Stimulated activated CD8-positive, alpha-beta memory T cell treated with anti-CD3 and anti-CD28 coated beads, Interleukin-12 subunit alpha, Interleukin-12 subunit beta, amount 100 ng/mL, for 4 hours (primary cell): Measurements from ENCODE around the gene CIPC.

Experiments used
- DNase-seq: peaks from one replicate; pipeline ENCODE4 v3.0.0-alpha.2; 2020; ENCODE audit warnings: low read depth

Gene CIPC

GRCh38 chr14:77103475-77103874 lies 5.4 kb downstream of the CIPC start:
- no peak for DNase-seq

- DNase-seq, result no peak
Measured at GRCh38 chr14:77103951-77104350, 5.9 kb downstream of the CIPC start.

- no peak for DNase-seq
Measured at GRCh38 chr14:77104393-77104792, 6.3 kb downstream of the CIPC start.

GRCh38 chr14:77105145-77105939 lies 7.3 kb downstream of the CIPC start:
- DNase-seq, result no peak

GRCh38 chr14:77106666-77107065 lies 8.6 kb downstream of the CIPC start:
- DNase-seq, result no peak

- no peak for DNase-seq
Measured at GRCh38 chr14:77107228-77107627, 9.2 kb downstream of the CIPC start.

GRCh38 chr14:77108753-77109152 lies 10.7 kb downstream of the CIPC start:
- no peak for DNase-seq

GRCh38 chr14:77109656-77110055 lies 11.6 kb downstream of the CIPC start:
- DNase-seq, result no peak

GRCh38 chr14:77110286-77110685 lies 12.2 kb downstream of the CIPC start:
- DNase-seq, result no peak

- no peak for DNase-seq
Measured at GRCh38 chr14:77111021-77111420, 13.0 kb downstream of the CIPC start.

- DNase-seq, result no peak
Measured at GRCh38 chr14:77113644-77114043, 15.6 kb downstream of the CIPC start.

GRCh38 chr14:77114609-77115008 lies 16.6 kb downstream of the CIPC start:
- DNase-seq, result no peak

- DNase-seq, result no peak
Measured at GRCh38 chr14:77116172-77116817, 18.2 kb downstream of the CIPC start.

- DNase-seq, result no peak
Measured at GRCh38 chr14:77119851-77120250, 21.8 kb downstream of the CIPC start.

- no peak for DNase-seq
Measured at GRCh38 chr14:77120771-77121743, 23.0 kb downstream of the CIPC start.

GRCh38 chr14:77122526-77123125 lies 24.6 kb downstream of the CIPC start:
- DNase-seq, result no peak

GRCh38 chr14:77123381-77124325 lies 25.6 kb downstream of the CIPC start:
- no peak for DNase-seq

- peak; percentile 46 for DNase-seq
Measured at GRCh38 chr14:77124345-77125280, 26.6 kb downstream of the CIPC start.

- no peak for DNase-seq
Measured at GRCh38 chr14:77125281-77125801, 27.3 kb downstream of the CIPC start.
